Measurements from ENCODE around the gene TCP11L1.

Gene TCP11L1

DNA sequence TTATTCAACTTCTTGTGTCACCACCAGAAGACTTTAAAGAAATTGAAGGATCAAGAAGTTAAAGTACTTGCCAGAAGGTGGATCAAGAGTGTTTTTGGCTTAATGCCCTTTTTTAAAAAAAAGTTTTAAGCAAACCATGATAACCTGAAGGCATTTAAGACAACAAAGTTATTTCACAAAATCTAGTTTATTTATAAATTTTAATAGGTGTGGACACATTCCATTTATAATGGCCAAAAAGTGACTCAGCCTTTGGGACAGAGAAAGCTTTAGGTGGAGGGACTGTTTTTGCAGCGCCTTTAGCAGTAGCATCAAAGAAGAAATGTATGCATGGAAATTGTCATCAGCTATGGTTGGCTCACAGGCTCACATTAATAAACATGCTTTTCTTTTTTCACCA lies 17.9 kb downstream of the TCP11L1 start:
- Histone ChIP-seq H3K27me3 (ENCODE audit: control insufficient read depth, insufficient read depth, low read length) (no peaks in the 10 kb centered on the region), H3K9me3 (ENCODE audit: control insufficient read depth, insufficient read depth, low read length) (no peaks in the 10 kb centered on the region), H3K4me1 (ENCODE audit: control insufficient read depth, insufficient read depth, low read length) (no peaks in the 10 kb centered on the region), H3K4me3 (ENCODE audit: low read depth, low read length) (no peak overlapping the region), H3K9ac (ENCODE audit: low read depth, low read length) (no peak overlapping the region), H3K36me3 (ENCODE audit: control insufficient read depth, insufficient read depth, low read length) (no peaks in the 10 kb centered on the region)

DNA sequence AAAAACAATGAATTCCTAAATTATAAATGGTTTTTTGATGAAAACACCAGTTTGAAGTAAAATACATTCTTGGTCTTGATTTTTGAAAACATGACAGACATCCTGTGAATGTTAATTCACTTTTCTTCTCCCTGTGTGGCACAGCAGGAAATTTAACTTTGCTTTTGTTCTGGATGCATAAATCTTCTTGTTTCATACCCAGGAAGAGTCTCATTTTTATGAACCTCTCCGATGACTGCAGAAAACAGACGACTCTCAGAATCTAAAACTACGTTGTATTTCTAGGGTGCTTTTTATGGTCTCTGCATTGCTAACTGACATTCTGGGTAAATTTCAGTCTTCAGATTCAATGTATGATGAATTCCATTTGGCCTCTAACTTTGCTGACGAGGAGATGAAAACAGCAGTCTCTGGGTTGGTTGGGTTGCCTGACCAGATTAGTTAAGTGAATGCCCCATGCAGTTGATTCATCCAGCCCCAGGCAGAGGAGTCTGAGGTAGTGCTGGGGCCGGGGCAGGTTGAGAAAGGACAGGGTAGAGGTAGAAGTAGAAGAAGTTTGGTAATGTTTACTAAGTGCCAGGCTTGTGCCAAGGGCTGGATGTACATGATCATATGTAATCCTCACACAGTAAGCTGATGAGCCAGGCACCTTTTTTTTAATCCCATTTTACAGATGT lies 20.1 kb downstream of the TCP11L1 start:
- no peaks in the 10 kb centered on the region for H3K36me3 ChIP-seq (ENCODE audit: control insufficient read depth, insufficient read depth, low read length)
- no peak overlapping the region for H3K4me3 ChIP-seq (ENCODE audit: low read depth, low read length)
- H3K27me3 ChIP-seq (ENCODE audit: control insufficient read depth, insufficient read depth, low read length): no peaks in the 10 kb centered on the region
- no peak overlapping the region for H3K9ac ChIP-seq (ENCODE audit: low read depth, low read length)
- no peaks in the 10 kb centered on the region for H3K9me3 ChIP-seq (ENCODE audit: control insufficient read depth, insufficient read depth, low read length)
- no peaks in the 10 kb centered on the region for H3K4me1 ChIP-seq (ENCODE audit: control insufficient read depth, insufficient read depth, low read length)

DNA sequence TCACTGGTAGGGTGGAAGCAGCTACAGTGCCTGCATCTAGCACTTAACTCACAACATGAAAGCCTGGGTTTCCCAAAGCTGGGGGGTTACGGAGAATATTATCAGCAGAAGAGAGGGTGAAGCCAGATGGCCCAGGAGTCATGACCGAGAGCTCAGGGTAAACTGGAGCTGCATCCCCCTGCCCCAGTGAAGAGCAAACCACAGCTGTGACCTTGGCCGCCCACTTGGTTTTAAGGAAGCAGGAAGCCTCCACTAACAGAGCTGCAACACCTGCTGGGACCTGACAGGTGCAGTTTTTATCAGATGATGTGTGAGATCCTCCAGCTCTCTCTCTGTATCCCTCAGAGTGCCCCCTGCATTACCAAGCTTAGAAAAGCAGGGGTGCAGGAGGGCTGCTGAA lies 20.9 kb downstream of the TCP11L1 start:
- Histone ChIP-seq H3K36me3 (ENCODE audit: control insufficient read depth, insufficient read depth, low read length) (no peaks in the 10 kb centered on the region), H3K9ac (ENCODE audit: low read depth, low read length) (no peak overlapping the region), H3K9me3 (ENCODE audit: control insufficient read depth, insufficient read depth, low read length) (no peaks in the 10 kb centered on the region), H3K27me3 (ENCODE audit: control insufficient read depth, insufficient read depth, low read length) (no peaks in the 10 kb centered on the region), H3K4me3 (ENCODE audit: low read depth, low read length) (no peak overlapping the region), H3K4me1 (ENCODE audit: control insufficient read depth, insufficient read depth, low read length) (no peaks in the 10 kb centered on the region)

DNA sequence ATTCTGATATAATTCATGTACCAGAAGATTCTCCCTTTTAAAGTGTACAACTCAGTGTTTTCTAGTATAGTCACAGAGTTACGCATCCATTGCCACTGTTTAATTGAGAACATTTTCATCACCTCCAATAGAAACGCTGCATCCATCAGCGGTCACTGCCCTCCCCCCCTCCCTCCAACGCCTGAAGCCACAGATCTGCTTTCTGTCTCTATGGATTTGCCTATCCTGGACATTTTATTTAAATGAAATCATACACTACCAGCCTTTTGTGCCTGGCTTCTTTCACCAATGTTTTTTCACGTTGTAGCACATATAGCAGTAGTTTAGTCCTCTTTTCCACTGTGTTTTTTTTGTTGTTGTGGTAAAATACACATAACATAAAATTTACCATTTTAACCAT lies 22.8 kb downstream of the TCP11L1 start:
- Histone ChIP-seq H3K9me3 (ENCODE audit: control insufficient read depth, insufficient read depth, low read length) (no peaks in the 10 kb centered on the region), H3K9ac (ENCODE audit: low read depth, low read length) (no peak overlapping the region), H3K27me3 (ENCODE audit: control insufficient read depth, insufficient read depth, low read length) (no peaks in the 10 kb centered on the region), H3K36me3 (ENCODE audit: control insufficient read depth, insufficient read depth, low read length) (no peaks in the 10 kb centered on the region), H3K4me3 (ENCODE audit: low read depth, low read length) (no peak overlapping the region), H3K4me1 (ENCODE audit: control insufficient read depth, insufficient read depth, low read length) (no peaks in the 10 kb centered on the region)

DNA sequence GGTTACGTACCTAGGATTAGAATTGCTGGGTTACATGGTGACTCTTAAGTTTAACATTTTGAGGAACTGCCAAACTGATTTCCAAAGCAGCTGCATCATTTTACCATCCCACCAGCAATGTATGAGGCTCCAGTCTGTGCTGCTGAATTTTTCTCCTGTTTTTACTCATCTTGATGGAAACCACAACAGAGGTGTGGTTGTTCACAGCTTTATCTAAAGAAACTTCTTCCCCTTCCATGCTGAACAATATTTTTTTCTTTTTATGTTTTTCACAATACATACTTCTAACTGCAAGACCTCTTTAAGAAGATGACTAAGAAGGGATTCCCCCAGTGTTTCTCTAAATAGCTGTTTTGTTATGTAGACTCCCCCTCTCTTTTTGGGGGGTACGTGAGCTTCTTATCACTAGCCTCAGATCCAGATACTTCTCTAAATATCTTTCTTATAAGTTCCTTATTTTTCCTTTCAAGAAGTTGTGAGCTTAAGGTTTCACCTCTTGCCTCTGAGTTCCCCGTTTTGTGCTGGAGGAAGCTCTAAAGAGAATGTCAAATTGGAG lies 24.0 kb downstream of the TCP11L1 start:
- H3K36me3 ChIP-seq (ENCODE audit: control insufficient read depth, insufficient read depth, low read length): peaks cover 2% of the 10 kb centered on the region
- no peaks in the 10 kb centered on the region for H3K4me1 ChIP-seq (ENCODE audit: control insufficient read depth, insufficient read depth, low read length)
- H3K9me3 ChIP-seq (ENCODE audit: control insufficient read depth, insufficient read depth, low read length): no peaks in the 10 kb centered on the region
- no peak overlapping the region for H3K4me3 ChIP-seq (ENCODE audit: low read depth, low read length)
- H3K9ac ChIP-seq (ENCODE audit: low read depth, low read length): no peak overlapping the region
- H3K27me3 ChIP-seq (ENCODE audit: control insufficient read depth, insufficient read depth, low read length): no peaks in the 10 kb centered on the region

DNA sequence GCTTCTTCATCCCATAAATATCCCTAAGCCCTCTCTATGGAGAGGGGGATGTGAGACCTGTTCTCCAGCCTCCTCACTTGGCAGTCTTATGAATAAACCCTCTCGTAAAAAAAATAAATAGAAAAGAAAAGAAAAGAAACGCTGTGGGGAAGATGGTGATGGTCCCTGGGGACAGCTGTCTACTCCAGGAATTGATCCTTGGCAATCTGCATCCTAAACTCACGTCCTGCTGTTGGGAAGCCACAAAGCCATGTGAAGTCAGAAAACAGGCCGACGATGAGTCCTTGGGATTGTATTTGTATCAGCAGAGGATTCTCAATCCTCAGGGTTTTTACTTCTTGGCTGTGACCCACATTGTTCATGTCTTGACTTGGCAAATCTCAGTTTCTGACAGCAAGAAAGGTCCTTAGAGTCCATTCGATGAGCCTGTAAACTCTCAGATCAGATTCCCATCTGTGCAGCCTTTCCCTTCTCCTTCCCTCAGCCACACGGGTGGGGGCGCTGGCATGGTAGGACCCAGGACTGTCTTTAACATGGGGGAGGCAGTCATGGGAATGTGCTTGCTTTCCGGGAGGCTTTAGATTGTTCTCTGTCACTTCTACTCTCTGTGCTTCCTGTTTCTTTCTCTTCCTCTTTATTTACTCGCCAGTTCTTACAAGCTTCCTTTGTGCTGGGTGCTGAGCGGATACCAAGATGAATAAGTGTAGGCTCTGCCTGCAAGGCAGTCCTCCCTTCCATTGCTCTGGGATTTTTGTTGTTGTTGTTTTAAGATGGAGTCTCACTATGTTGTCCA lies 24.9 kb downstream of the TCP11L1 start:
- H3K9ac ChIP-seq (ENCODE audit: low read depth, low read length): no peak overlapping the region
- H3K36me3 ChIP-seq (ENCODE audit: control insufficient read depth, insufficient read depth, low read length): peaks cover 8% of the 10 kb centered on the region
- no peaks in the 10 kb centered on the region for H3K9me3 ChIP-seq (ENCODE audit: control insufficient read depth, insufficient read depth, low read length)
- H3K4me1 ChIP-seq (ENCODE audit: control insufficient read depth, insufficient read depth, low read length): no peaks in the 10 kb centered on the region
- H3K4me3 ChIP-seq (ENCODE audit: low read depth, low read length): no peak overlapping the region
- H3K27me3 ChIP-seq (ENCODE audit: control insufficient read depth, insufficient read depth, low read length): no peaks in the 10 kb centered on the region

DNA sequence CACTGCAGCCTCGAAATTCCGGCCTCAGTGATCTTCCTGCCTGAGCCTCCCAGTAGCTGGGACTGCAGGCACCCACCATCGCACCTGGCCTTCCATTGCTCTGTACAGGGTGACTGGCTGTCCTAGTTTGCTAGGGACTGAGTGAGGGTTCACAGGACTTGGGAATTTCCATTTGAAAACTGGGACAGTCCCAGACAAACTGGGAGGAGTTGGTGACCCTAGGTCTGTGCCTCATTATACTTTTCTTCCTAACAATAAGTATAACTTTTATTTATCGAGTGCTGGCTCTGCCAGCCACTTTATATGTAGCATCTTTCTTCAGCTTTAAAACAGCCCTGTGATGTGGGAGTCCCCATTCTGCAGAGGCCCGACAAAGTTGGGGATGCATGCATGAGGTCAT lies 25.5 kb downstream of the TCP11L1 start:
- no peaks in the 10 kb centered on the region for H3K4me1 ChIP-seq (ENCODE audit: control insufficient read depth, insufficient read depth, low read length)
- no peaks in the 10 kb centered on the region for H3K27me3 ChIP-seq (ENCODE audit: control insufficient read depth, insufficient read depth, low read length)
- no peak overlapping the region for H3K9ac ChIP-seq (ENCODE audit: low read depth, low read length)
- peaks cover 10% of the 10 kb centered on the region for H3K36me3 ChIP-seq (ENCODE audit: control insufficient read depth, insufficient read depth, low read length)
- H3K4me3 ChIP-seq (ENCODE audit: low read depth, low read length): no peak overlapping the region
- H3K9me3 ChIP-seq (ENCODE audit: control insufficient read depth, insufficient read depth, low read length): no peaks in the 10 kb centered on the region

DNA sequence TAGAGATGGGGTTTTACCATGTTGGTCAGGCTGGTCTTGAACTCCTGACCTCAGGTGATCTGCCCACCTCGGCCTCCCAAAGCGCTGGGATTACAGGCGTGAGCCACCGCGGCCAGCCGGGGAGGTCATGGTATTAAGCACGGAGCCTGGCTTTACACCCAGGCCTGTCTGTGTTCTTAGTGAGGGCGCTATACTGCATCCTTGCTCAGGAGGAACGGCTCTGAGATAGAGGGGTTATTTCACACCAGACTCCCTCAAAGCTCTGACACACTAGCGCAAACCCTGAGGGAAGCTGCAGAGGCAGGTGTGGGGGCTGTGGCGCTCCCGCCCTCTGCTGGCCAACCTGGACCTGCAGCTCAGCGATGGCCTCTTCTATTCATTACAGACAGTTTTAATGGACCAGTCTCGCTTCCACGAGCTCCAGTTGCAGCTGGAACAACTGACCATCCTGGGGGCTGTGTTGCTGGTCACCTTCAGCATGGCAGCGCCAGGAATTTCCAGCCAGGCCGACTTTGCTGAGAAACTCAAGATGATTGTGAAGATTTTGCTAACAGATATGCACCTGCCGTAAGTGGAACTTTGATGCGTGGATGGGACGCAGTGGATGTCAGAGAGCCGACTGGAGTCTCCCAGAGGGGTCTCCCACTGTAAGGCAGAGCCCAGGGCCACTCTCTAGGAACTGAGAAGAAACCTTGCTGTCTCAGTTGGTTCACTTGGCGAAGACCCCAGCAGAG lies 26.2 kb downstream of the TCP11L1 start:
- Histone ChIP-seq H3K27me3 (ENCODE audit: control insufficient read depth, insufficient read depth, low read length) (no peaks in the 10 kb centered on the region), H3K9me3 (ENCODE audit: control insufficient read depth, insufficient read depth, low read length) (no peaks in the 10 kb centered on the region), H3K4me1 (ENCODE audit: control insufficient read depth, insufficient read depth, low read length) (no peaks in the 10 kb centered on the region), H3K9ac (ENCODE audit: low read depth, low read length) (no peak overlapping the region), H3K36me3 (ENCODE audit: control insufficient read depth, insufficient read depth, low read length) (peaks cover 13% of the 10 kb centered on the region), H3K4me3 (ENCODE audit: low read depth, low read length) (no peak overlapping the region)

DNA sequence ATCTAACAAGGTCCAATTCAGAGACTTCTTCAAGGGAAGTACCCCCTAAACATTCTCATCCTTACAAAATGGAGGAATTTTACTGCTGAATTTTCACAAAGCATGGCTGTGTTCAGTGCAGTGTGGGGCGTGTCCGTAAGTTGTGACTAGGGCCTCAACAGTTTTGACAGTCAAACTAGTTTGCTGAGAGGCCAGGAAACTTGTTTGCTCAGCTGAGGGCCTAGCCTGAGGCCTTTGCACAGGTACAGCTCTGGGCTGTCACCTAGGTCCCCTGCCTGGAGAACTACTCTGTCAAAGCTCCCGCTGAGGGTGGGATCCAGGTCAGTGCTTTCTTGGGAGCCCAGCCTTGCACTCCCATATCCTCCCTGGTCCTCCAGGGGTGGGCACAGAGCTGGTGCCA lies 27.9 kb downstream of the TCP11L1 start:
- Histone ChIP-seq H3K4me1 (ENCODE audit: control insufficient read depth, insufficient read depth, low read length) (no peaks in the 10 kb centered on the region), H3K9me3 (ENCODE audit: control insufficient read depth, insufficient read depth, low read length) (no peaks in the 10 kb centered on the region), H3K4me3 (ENCODE audit: low read depth, low read length) (no peak overlapping the region), H3K27me3 (ENCODE audit: control insufficient read depth, insufficient read depth, low read length) (no peaks in the 10 kb centered on the region), H3K36me3 (ENCODE audit: control insufficient read depth, insufficient read depth, low read length) (peaks cover 17% of the 10 kb centered on the region), H3K9ac (ENCODE audit: low read depth, low read length) (no peak overlapping the region)

DNA sequence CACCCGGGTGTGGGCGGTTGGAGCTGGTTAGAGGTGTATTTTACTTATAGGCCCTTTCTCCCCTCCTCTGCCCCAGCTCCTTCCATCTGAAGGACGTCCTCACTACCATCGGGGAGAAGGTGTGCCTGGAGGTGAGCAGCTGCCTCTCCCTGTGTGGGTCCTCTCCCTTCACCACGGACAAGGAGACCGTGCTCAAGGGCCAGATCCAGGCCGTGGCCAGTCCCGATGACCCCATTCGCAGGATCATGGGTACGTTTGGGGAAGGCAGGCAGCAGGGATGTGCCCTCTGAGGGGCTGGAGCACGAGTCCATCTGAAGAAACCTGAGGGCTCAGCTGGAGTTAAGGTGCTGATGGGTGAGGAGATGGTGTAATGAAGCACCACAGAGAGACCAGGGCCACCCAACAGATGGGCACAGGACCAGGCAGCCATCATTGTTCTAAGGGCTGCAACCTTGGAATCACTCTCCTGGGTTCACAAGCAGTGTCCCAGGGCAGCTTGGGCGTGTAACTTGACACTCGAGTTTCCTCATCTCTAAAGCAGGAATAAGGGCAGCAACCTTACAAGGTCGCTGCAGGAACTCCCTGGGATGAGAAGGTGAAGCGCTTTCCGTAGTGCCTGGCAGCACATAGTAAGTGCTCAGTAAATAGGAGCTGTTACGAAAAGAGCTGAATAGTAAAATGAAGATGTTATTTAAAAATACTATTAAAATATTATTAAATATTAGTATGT lies 29.4 kb downstream of the TCP11L1 start:
- H3K9ac ChIP-seq (ENCODE audit: low read depth, low read length): no peak overlapping the region
- H3K4me3 ChIP-seq (ENCODE audit: low read depth, low read length): no peak overlapping the region
- no peaks in the 10 kb centered on the region for H3K9me3 ChIP-seq (ENCODE audit: control insufficient read depth, insufficient read depth, low read length)
- H3K36me3 ChIP-seq (ENCODE audit: control insufficient read depth, insufficient read depth, low read length): peaks cover 17% of the 10 kb centered on the region
- H3K4me1 ChIP-seq (ENCODE audit: control insufficient read depth, insufficient read depth, low read length): no peaks in the 10 kb centered on the region
- H3K27me3 ChIP-seq (ENCODE audit: control insufficient read depth, insufficient read depth, low read length): no peaks in the 10 kb centered on the region

DNA sequence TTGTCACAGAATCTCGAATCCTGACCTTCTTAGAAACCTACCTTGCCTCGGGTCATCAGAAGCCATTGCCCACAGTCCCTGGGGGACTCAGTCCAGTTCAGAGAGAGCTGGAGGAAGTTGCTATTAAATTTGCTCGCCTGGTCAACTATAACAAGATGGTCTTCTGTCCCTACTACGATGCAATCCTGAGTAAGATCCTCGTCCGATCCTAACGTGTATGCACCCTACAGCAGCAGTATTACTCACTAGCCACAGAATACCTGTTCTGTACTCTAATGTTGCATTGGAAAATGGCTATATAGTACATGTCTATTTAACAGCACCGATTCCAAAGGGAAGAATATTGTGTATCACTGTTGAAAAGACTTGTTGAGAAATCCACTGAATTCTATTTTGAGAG lies 33.1 kb downstream of the TCP11L1 start:
- no peak overlapping the region for H3K4me3 ChIP-seq (ENCODE audit: low read depth, low read length)
- H3K36me3 ChIP-seq (ENCODE audit: control insufficient read depth, insufficient read depth, low read length): peaks cover 25% of the 10 kb centered on the region
- no peaks in the 10 kb centered on the region for H3K4me1 ChIP-seq (ENCODE audit: control insufficient read depth, insufficient read depth, low read length)
- no peaks in the 10 kb centered on the region for H3K9me3 ChIP-seq (ENCODE audit: control insufficient read depth, insufficient read depth, low read length)
- no peak overlapping the region for H3K9ac ChIP-seq (ENCODE audit: low read depth, low read length)
- no peaks in the 10 kb centered on the region for H3K27me3 ChIP-seq (ENCODE audit: control insufficient read depth, insufficient read depth, low read length)

Data from iPS-15b (cell line).